Esophagus (tissue), 2 donors: ENCODE data around the gene MORN3. TPM values are rescaled to one million over a fixed set of nuclear protein-coding genes. Genes with fewer than 3 reads are reported as not detected.
"Not testable (repeated sequence)": the region's sequence is repeated elsewhere in the genome, so short reads cannot be mapped to it uniquely, and the experiment has no call there.

Experiments used
- H3K27ac ChIP-seq, 2 donors: one replicate each; pipeline ENCODE4 v1.5.1; 2013; ENCODE audit warnings: low read depth in 2 of 2, mild to moderate bottlenecking in 2 of 2, inconsistent platforms in 1 of 2, low read length in 1 of 2, moderate library complexity in 1 of 2
- H3K27me3 ChIP-seq, 2 donors: one replicate each; pipeline ENCODE4 v1.6.1; 2013; ENCODE audit warnings: low read length in 2 of 2, control low read depth in 1 of 2, mild to moderate bottlenecking in 1 of 2; ENCODE audit not compliant: insufficient read depth in 2 of 2, control insufficient read depth in 1 of 2
- H3K36me3 ChIP-seq, 2 donors: one replicate each; pipeline ENCODE4 v1.6.1; 2013; ENCODE audit warnings: low read length in 1 of 2; ENCODE audit not compliant: control insufficient read depth in 2 of 2, insufficient read depth in 2 of 2
- H3K4me1 ChIP-seq, 2 donors: one replicate each; pipeline ENCODE4 v1.6.1; 2013; ENCODE audit warnings: low read length in 1 of 2; ENCODE audit not compliant: control insufficient read depth in 2 of 2, insufficient read depth in 2 of 2
- H3K4me3 ChIP-seq, 2 donors: one replicate each; pipeline ENCODE4 v1.5.1; 2013; ENCODE audit warnings: low read length in 2 of 2, mild to moderate bottlenecking in 2 of 2, low read depth in 1 of 2, moderate library complexity in 1 of 2
- H3K9me3 ChIP-seq, 2 donors: one replicate each; pipeline ENCODE4 v1.6.1; 2013; ENCODE audit warnings: mild to moderate bottlenecking in 2 of 2, low read depth in 1 of 2, low read length in 1 of 2, moderate library complexity in 1 of 2; ENCODE audit not compliant: control insufficient read depth in 2 of 2, insufficient read depth in 1 of 2
- WGBS, 2 donors: extraction: QIAGEN DNeasy Blood & Tissue Kit; methylation state at CpG; one replicate each; pipeline ENCODE4 v1.1.7; 2013; 5-methylcytosine and 5-hydroxymethylcytosine counted together
- polyA plus RNA-seq, 2 donors: library from polyadenylated mRNA; stranded (reverse); fragments of 200-250 nt; gene quantifications; one replicate each; pipeline ENCODE4 v1.2.3, GENCODE V29; 2013
- donor health status: healthy with polysubstance abuse.
- donor health status: Bipolar disorder and iron deficiency.

The MORN3 gene
- polyA plus RNA-seq, 2 donors: 0.12 to 0.13 TPM

- WGBS, 2 donors: 76 to 78% methylated on average over 18 of the region's 18 CpGs
- Histone ChIP-seq H3K4me1 (peaks cover 0 to 8% of the 10 kb centered on the region in 2 donors), H3K36me3 (no peaks in the 10 kb centered on the region), H3K9me3 (no peaks in the 10 kb centered on the region), H3K27ac (no peak overlapping the region), H3K27me3 (no peaks in the 10 kb centered on the region), H3K4me3 (no peak overlapping the region)
These were observed 519 bp downstream of the MORN3 start for GRCh38 chr12:121668750-121669520.

DNA sequence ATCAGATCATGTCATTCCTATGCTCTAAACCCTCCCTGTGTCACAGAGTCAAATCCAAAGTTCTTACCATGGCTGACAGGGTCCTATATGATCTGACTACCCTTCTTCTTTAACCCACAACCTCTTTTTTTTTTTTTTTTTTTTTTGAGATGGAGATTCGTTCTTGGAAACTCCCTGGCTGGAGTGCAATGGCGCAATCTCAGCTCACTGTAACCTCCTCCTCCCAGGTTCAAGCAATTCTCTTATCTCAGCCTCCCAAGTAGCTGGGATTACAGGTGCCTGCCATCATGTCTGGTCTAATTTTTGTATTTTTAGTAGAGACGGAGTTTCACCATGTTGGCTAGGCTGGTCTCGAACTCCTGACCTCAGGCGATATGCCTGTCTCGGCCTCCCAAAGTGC is 2.6 kb downstream of the MORN3 start:
- not testable (repeated sequence) for H3K9me3 ChIP-seq, H3K27ac ChIP-seq, H3K36me3 ChIP-seq, H3K4me3 ChIP-seq, H3K27me3 ChIP-seq, H3K4me1 ChIP-seq
- 71 to 76% methylated on average over 6 of the region's 6 CpGs for whole genome bisulfite sequencing, 2 donors

- H3K4me3 ChIP-seq: no peak overlapping the region
These were observed 5.9 kb downstream of the MORN3 start for GRCh38 chr12:121663610-121663929.

GRCh38 chr12:121661353-121662105 is 7.9 kb downstream of the MORN3 start:
- not testable (repeated sequence) for H3K36me3 ChIP-seq, H3K27ac ChIP-seq, H3K27me3 ChIP-seq, H3K9me3 ChIP-seq, H3K4me3 ChIP-seq, H3K4me1 ChIP-seq
- WGBS, 2 donors: 87 to 90% methylated on average over 11 of the region's 11 CpGs

More at GRCh38 chr12:121663610-121663929, 5.9 kb downstream of the MORN3 start:
- 70 to 84% methylated on average over 3 of the region's 3 CpGs for WGBS, 2 donors
- H3K36me3 ChIP-seq: no peaks in the 10 kb centered on the region
- no peak overlapping the region for H3K27ac ChIP-seq
- H3K4me1 ChIP-seq: peaks cover 0 to 7% of the 10 kb centered on the region in 2 donors
- no peaks in the 10 kb centered on the region for H3K9me3 ChIP-seq
- no peaks in the 10 kb centered on the region for H3K27me3 ChIP-seq

GRCh38 chr12:121657305-121658008 is 12.0 kb downstream of the MORN3 start:
- H3K27ac ChIP-seq: no peak overlapping the region
- H3K27me3 ChIP-seq: no peaks in the 10 kb centered on the region
- H3K4me3 ChIP-seq: no peak overlapping the region
- H3K9me3 ChIP-seq: no peaks in the 10 kb centered on the region
- H3K36me3 ChIP-seq: no peaks in the 10 kb centered on the region
- WGBS, 2 donors: 90 to 91% methylated on average over 18 of the region's 18 CpGs
- peaks cover 0 to 10% of the 10 kb centered on the region in 2 donors for H3K4me1 ChIP-seq

- Histone ChIP-seq H3K27ac (no peak overlapping the region), H3K27me3 (no peaks in the 10 kb centered on the region), H3K9me3 (no peaks in the 10 kb centered on the region), H3K4me3 (no peak overlapping the region), H3K4me1 (peaks cover 0 to 10% of the 10 kb centered on the region in 2 donors), H3K36me3 (no peaks in the 10 kb centered on the region)
- WGBS, 2 donors: 91 to 96% methylated on average over 2 of the region's 2 CpGs
These were observed 13.3 kb downstream of the MORN3 start for GRCh38 chr12:121656122-121656521.

DNA sequence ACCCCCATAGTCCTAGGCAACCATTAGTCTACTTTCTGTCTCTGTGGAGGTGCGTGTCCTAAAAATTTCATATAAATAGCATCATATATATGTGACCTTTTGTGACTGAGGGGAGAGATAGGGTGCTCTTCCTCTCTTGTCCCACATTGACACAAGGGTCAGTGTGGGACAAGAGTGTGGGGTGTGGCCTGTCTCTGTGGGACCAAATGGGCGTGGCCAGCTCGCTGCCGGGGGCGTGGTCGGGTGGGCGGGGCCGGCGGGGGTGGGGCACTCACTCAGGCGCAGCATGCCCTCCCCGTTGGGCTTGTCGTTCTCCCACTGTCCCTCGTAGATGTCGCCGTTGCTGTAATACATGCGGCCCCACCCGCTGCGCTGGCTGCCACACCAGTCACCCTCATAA is 15.5 kb downstream of the MORN3 start:
- no peaks in the 10 kb centered on the region for H3K9me3 ChIP-seq
- H3K36me3 ChIP-seq: no peaks in the 10 kb centered on the region
- H3K4me1 ChIP-seq: peaks cover 0 to 10% of the 10 kb centered on the region in 2 donors
- 59 to 62% methylated on average over 18 of the region's 18 CpGs for WGBS, 2 donors
- H3K4me3 ChIP-seq: no peak overlapping the region
- H3K27me3 ChIP-seq: no peaks in the 10 kb centered on the region
- no peak overlapping the region for H3K27ac ChIP-seq

- Histone ChIP-seq H3K4me1 (peaks cover 0 to 5% of the 10 kb centered on the region in 2 donors), H3K4me3 (no peak overlapping the region), H3K9me3 (no peaks in the 10 kb centered on the region), H3K27ac (peak overlapping the region in 1 of 2 donors; percentile 51), H3K36me3 (no peaks in the 10 kb centered on the region), H3K27me3 (no peaks in the 10 kb centered on the region)
- 47 to 71% methylated on average over 16 of the region's 16 CpGs for WGBS, 2 donors
These were observed 16.5 kb downstream of the MORN3 start for GRCh38 chr12:121652767-121653497.

- WGBS, 2 donors: 89 to 92% methylated on average over 8 of the region's 8 CpGs
- H3K4me1 ChIP-seq: peaks cover 0 to 7% of the 10 kb centered on the region in 2 donors
- H3K27ac ChIP-seq: no peak overlapping the region
These were observed 18.1 kb downstream of the MORN3 start for GRCh38 chr12:121651320-121651719.

More at GRCh38 chr12:121651320-121651719, 18.1 kb downstream of the MORN3 start:
- Histone ChIP-seq H3K9me3 (no peaks in the 10 kb centered on the region), H3K4me3 (no peak overlapping the region), H3K36me3 (no peaks in the 10 kb centered on the region), H3K27me3 (no peaks in the 10 kb centered on the region)
